Measurements from ENCODE around the gene GZF1.

The GZF1 gene

DNA sequence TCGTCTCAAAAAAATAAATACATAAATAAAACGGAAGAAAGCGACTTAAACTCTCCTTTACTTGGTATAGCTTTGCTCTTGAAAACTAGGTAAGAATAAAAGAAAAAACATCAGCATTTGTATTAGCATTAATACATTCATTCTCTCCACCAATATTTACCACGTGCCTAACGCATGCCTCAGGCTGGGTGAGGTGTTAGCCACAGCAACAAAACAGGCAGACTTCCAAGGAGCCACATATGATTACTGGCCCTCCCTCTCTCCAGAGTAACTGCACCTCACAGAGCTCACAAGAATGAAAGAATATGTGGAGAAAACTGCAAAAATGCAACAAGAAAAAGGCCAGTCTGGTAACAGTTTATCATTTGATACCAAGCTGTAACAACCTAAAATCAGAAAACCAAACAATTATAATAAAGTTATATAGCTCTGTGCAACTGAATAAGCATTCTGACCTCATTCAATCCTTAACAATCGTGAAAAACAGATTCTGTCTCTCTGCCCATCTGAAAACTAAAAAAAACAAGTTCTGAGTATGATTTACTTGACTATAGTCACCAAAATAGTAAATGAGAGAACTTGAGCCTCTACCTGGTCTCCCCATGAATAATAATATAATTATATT is 54.1 kb downstream of the GZF1 start:
- H3K9ac ChIP-seq (ENCODE audit: low read length) = no peak overlapping the region
- no peaks in the 10 kb centered on the region for H3K9me3 ChIP-seq (ENCODE audit: control insufficient read depth, low read length)
- no peaks in the 10 kb centered on the region for H3K36me3 ChIP-seq (ENCODE audit: control insufficient read depth, insufficient read depth, low read length)
- no peak overlapping the region for H3K4me3 ChIP-seq (ENCODE audit: low read length)
- H3K27me3 ChIP-seq (ENCODE audit: control insufficient read depth, insufficient read depth, low read length) = no peaks in the 10 kb centered on the region
- H3K4me1 ChIP-seq (ENCODE audit: control insufficient read depth, insufficient read depth, low read length) = no peaks in the 10 kb centered on the region

DNA sequence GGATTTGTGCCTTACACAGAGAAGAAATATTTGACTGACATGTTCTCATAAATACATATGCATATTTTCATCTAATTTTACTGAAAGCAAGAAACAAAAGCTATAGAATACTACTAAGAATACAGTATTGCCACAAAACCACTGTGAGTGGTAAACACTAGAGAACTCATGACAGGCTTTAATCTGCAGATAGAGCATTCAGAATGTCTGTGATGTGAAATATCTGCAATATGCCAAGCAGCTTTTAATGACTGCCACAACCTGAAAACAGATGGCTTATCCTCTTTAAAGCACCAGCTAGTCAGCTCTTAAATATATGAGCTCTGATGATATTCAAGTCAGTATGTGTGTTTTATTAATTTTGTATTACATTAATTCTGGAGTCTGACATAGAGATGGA is 55.9 kb downstream of the GZF1 start:
- Histone ChIP-seq H3K9me3 (ENCODE audit: control insufficient read depth, low read length) (no peaks in the 10 kb centered on the region), H3K9ac (ENCODE audit: low read length) (no peak overlapping the region), H3K4me3 (ENCODE audit: low read length) (no peak overlapping the region), H3K36me3 (ENCODE audit: control insufficient read depth, insufficient read depth, low read length) (no peaks in the 10 kb centered on the region), H3K27me3 (ENCODE audit: control insufficient read depth, insufficient read depth, low read length) (no peaks in the 10 kb centered on the region), H3K4me1 (ENCODE audit: control insufficient read depth, insufficient read depth, low read length) (no peaks in the 10 kb centered on the region)

DNA sequence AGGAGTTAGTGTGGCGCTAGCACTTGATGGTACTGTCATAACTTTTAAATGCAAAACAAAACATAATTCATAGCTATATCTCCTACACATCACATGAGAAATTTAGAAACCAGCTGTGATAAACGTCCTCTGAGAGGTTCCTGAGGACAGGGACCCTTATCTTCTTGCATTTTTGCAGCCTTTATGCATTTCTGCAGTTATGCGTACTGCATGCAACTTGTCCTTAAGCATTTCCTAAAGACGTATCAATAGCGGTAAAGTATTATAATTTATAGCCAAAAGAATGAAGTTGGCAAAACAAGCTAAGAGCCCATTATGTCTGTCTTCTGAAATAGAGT is 57.6 kb downstream of the GZF1 start:
- Histone ChIP-seq H3K9me3 (ENCODE audit: control insufficient read depth, low read length) (no peaks in the 10 kb centered on the region), H3K4me3 (ENCODE audit: low read length) (peak overlapping the region; percentile 24), H3K9ac (ENCODE audit: low read length) (no peak overlapping the region), H3K27me3 (ENCODE audit: control insufficient read depth, insufficient read depth, low read length) (no peaks in the 10 kb centered on the region), H3K4me1 (ENCODE audit: control insufficient read depth, insufficient read depth, low read length) (no peaks in the 10 kb centered on the region), H3K36me3 (ENCODE audit: control insufficient read depth, insufficient read depth, low read length) (no peaks in the 10 kb centered on the region)

DNA sequence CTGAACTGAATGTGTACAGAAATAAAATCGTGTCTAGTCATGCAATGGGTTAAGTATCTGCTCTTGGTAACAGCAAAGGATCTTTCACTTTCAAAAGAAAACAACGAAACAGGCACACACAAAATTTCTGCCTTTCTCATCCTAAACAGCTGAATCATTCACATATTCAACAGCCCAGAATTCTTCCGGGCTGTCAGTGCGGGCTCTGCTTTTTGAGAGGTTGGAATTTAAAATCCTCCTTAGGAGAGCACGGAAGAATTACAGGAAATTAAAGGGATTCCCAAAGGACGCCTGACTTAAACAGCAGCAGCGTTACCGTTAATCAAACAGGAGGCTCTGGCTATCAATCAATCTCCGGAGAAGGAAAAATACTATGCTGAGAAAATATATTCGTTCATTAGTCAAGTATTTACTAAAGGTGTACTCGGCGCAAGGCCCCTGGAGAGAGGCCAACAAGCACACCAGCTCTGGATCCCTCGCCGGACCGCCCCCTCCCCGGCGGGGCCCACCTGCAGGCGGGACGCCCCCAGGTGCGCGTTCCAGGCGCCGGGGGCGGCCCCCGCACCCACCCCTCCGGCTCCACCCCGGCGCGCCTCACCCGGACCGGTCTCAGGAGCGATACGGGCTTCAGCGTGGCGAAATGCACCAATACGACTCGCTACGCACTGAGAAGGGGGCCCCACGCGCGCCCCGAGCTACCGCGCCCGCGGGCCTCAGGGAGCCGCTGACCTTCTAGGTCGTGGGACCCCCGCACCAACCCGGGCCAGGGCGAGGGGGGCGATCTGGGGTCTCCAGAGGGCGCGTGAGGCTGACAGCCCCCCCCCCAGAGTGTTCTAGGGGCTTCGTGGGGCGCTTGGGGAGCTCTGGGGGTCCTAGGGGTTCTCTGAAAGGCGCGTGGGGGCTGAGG is 58.3 kb downstream of the GZF1 start:
- Histone ChIP-seq H3K9me3 (ENCODE audit: control insufficient read depth, low read length) (no peaks in the 10 kb centered on the region), H3K9ac (ENCODE audit: low read length) (peak overlapping the region; percentile 82), H3K36me3 (ENCODE audit: control insufficient read depth, insufficient read depth, low read length) (no peaks in the 10 kb centered on the region), H3K27me3 (ENCODE audit: control insufficient read depth, insufficient read depth, low read length) (no peaks in the 10 kb centered on the region), H3K4me1 (ENCODE audit: control insufficient read depth, insufficient read depth, low read length) (no peaks in the 10 kb centered on the region), H3K4me3 (ENCODE audit: low read length) (peak overlapping the region; percentile 24)

DNA sequence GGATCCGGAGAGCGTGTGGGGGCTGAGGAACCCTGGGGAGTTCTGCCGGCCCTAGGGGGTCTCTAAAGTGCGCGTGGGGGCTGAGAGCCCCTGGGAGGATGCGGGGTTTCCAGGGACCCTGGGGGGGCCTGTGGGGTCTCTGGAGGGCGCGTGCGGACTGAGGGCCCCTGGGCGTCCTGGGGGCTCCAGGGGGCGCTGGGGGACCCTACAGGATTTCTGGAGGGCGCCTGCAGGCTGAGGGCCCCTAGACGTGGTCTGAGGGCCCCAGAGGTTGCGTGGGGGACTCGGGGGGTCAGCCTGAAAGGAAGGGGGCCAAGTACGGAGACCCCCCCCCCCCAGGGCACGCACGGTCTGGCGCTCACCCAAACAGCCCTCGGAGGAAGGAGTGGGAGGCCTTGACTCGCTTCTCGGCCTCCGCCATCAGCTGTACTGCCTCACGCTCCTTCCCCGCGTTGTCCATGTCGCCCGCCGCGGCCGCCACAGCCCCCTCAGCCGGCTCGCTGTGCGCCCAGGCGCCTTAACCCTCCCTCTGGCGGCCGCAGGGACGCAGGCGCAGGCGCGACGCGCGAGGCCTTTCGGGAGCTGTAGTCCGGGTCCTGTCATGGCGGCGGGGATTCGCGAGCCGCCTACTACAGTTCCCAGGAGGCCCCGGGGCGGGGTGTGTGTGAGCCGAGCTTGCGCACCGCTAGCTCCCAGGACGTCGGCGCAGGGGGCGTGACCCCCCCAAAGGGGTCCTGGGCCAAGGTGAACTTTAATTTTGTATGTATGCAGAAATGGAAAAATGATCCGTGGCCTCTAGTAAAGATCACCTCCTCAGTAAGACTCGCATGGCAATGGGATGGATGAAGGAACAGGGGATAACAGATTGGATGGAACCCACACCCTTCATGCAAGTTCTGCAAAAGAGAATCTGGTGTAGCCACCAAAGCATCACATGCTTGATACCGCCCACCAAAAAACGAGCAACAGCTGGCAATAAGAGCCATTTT is 59.3 kb downstream of the GZF1 start, which contains the start of gene NAPB:
TSS of gene NAPB (minus strand) at position 546 of the 989 bp plus-strand sequence. CDS start at position 460, 86 bp downstream.
- peak within 1 kb of the TSS; percentile 25 for H3K4me3 ChIP-seq (ENCODE audit: low read length)
- no peaks in the 10 kb centered on the region for H3K9me3 ChIP-seq (ENCODE audit: control insufficient read depth, low read length)
- no peaks in the 10 kb centered on the region for H3K36me3 ChIP-seq (ENCODE audit: control insufficient read depth, insufficient read depth, low read length)
- peak within 1 kb of the TSS; percentile 82 for H3K9ac ChIP-seq (ENCODE audit: low read length)
- no peaks in the 10 kb centered on the region for H3K27me3 ChIP-seq (ENCODE audit: control insufficient read depth, insufficient read depth, low read length)
- H3K4me1 ChIP-seq (ENCODE audit: control insufficient read depth, insufficient read depth, low read length) = no peaks in the 10 kb centered on the region

All from mucosa of stomach (tissue), 1 donor.